PFSK-1 (cell line): ENCODE results near the gene URI1.

Source experiments
- FOXP2 ChIP-seq: optimal IDR thresholded peaks from 2 replicates; pipeline ENCODE3; 2011; ENCODE audit warnings: borderline replicate concordance, control low read depth, inconsistent platforms; ENCODE audit not compliant: insufficient read depth; ENCODE audit errors: extremely low read length, extremely low read depth
- POLR2AphosphoS5 ChIP-seq: IDR thresholded peaks from 2 replicates; pipeline ENCODE4 v1.6.1; 2012; ENCODE audit warnings: low read depth, mild to moderate bottlenecking, control low read depth, low read length, moderate library complexity
- SIN3A ChIP-seq: IDR thresholded peaks from 2 replicates; pipeline ENCODE4 v1.6.1; 2012; ENCODE audit warnings: mild to moderate bottlenecking, low read length, moderate library complexity, borderline replicate concordance; ENCODE audit not compliant: insufficient read depth
- TAF1 ChIP-seq: IDR thresholded peaks from 2 replicates; pipeline ENCODE4 v1.6.1; 2012; ENCODE audit warnings: low read length, control low read depth, borderline replicate concordance; ENCODE audit not compliant: insufficient read depth
- TF ChIP-seq, protein P1 (sequence below), 2 experiments: IDR thresholded peaks; 2 replicates each; pipeline versions ENCODE4 v1.6.1 to v1.8.0; 2011 to 2012; ENCODE audit warnings: low read depth in 2 of 2, low read length in 2 of 2, control low read depth in 1 of 2, inconsistent platforms in 1 of 2, mild to moderate bottlenecking in 1 of 2, moderate library complexity in 1 of 2; ENCODE audit not compliant: insufficient read depth in 1 of 2

The URI1 gene

GRCh38 chr19:29985196-29985595, 43.2 kb downstream of the URI1 start:
- no peak for TF ChIP-seq FOXP2

DNA sequence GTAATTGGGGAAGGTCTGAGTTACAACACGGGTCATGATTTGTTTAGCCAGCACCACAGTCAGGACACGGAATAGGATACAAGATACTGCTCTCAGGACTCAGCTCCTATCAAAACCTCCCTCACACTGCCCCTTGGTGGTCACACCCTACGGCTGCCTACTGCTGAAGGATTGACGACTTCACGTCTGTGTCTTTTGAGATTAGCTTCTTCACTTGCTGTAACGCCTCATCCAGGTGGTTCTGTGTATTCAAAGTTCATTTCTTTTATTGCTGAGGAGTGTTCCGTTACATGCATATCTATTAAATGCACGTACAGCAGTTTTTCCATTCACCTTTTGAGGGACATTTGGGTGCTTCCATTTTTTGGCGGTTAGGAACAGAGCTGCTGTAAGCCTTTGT, 46.3 kb downstream of the URI1 start:
- TF ChIP-seq FOXP2 = no peak
- no peak for TF ChIP-seq SIN3A
- no peak for TF ChIP-seq POLR2AphosphoS5
- TF ChIP-seq, protein P1, sequence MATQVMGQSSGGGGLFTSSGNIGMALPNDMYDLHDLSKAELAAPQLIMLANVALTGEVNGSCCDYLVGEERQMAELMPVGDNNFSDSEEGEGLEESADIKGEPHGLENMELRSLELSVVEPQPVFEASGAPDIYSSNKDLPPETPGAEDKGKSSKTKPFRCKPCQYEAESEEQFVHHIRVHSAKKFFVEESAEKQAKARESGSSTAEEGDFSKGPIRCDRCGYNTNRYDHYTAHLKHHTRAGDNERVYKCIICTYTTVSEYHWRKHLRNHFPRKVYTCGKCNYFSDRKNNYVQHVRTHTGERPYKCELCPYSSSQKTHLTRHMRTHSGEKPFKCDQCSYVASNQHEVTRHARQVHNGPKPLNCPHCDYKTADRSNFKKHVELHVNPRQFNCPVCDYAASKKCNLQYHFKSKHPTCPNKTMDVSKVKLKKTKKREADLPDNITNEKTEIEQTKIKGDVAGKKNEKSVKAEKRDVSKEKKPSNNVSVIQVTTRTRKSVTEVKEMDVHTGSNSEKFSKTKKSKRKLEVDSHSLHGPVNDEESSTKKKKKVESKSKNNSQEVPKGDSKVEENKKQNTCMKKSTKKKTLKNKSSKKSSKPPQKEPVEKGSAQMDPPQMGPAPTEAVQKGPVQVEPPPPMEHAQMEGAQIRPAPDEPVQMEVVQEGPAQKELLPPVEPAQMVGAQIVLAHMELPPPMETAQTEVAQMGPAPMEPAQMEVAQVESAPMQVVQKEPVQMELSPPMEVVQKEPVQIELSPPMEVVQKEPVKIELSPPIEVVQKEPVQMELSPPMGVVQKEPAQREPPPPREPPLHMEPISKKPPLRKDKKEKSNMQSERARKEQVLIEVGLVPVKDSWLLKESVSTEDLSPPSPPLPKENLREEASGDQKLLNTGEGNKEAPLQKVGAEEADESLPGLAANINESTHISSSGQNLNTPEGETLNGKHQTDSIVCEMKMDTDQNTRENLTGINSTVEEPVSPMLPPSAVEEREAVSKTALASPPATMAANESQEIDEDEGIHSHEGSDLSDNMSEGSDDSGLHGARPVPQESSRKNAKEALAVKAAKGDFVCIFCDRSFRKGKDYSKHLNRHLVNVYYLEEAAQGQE (IDR thresholded peaks at IDR 0.05; ENCODE audit: insufficient read depth in 1 of 2, low read depth in 2 of 2, low read length in 2 of 2) = no peak
- TF ChIP-seq TAF1 = no peak

- TF ChIP-seq FOXP2 = no peak
- no peak for TF ChIP-seq POLR2AphosphoS5
- TF ChIP-seq TAF1 = no peak
These were observed 50.3 kb downstream of the URI1 start for GRCh38 chr19:29992233-29992867.

- TF ChIP-seq, protein P1 (IDR thresholded peaks at IDR 0.05; ENCODE audit: insufficient read depth in 1 of 2, low read depth in 2 of 2, low read length in 2 of 2) = no peak
- TF ChIP-seq POLR2AphosphoS5 = no peak
- TF ChIP-seq FOXP2 = no peak
- TF ChIP-seq TAF1 = no peak
- no peak for TF ChIP-seq SIN3A
These were observed 57.5 kb downstream of the URI1 start for GRCh38 chr19:29999490-29999889.

- TF ChIP-seq POLR2AphosphoS5 (no peak), SIN3A (no peak), TAF1 (no peak), FOXP2 (no peak)
- TF ChIP-seq, protein P1 (IDR thresholded peaks at IDR 0.05; ENCODE audit: insufficient read depth in 1 of 2, low read depth in 2 of 2, low read length in 2 of 2) = no peak
These were observed 58.8 kb downstream of the URI1 start for GRCh38 chr19:30000862-30001261.

DNA sequence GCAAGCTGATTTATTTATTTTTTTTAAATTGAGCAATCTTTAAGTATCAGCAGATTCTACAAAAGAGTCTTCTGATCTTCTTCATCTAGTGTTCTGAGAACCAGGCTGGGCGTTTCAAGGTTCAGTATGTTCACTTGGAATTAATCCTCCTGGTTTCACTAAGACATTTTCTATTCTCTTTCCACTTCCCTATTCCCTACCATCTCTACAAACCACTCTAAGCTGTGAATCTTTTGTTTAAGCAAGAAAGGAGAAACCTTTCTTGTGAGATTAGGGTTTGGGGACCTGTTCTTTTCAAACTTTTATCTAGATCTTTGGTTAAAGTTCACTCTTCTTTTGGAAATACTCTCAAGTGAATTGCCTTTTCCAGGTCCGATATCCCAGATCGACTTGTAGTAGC, 59.3 kb downstream of the URI1 start:
- TF ChIP-seq POLR2AphosphoS5 = no peak
- TF ChIP-seq TAF1 = no peak
- TF ChIP-seq, protein P1 (IDR thresholded peaks at IDR 0.05; ENCODE audit: insufficient read depth in 1 of 2, low read depth in 2 of 2, low read length in 2 of 2) = no peak
- TF ChIP-seq FOXP2 = no peak
- no peak for TF ChIP-seq SIN3A
